Spleen (tissue), 7 donors: Measurements from ENCODE around the gene SAP30.

Source experiments
- CTCF ChIP-seq, 11 experiments: fragments of 200-600 bp in 7 of 11; fragments of 450-650 bp in 4 of 11; sonication (generic) in 4 of 11; IDR thresholded peaks in 8 of 11; conservative IDR thresholded peaks in 3 of 11; 1 replicate in 7 of 11; 2 replicates in 4 of 11; pipeline versions ENCODE4 v1.4.0 to v1.8.0; 2016 to 2021; ENCODE audit warnings: antibody characterized with exemption in 11 of 11, inconsistent platforms in 4 of 11, mild to moderate bottlenecking in 1 of 11
- POLR2A ChIP-seq, 3 donors: fragments of 450-650 bp; IDR thresholded peaks; one replicate each; pipeline ENCODE4 v1.5.1; 2017; ENCODE audit warnings: antibody characterized with exemption in 3 of 3, mild to moderate bottlenecking in 1 of 3
- donor health status: DM: no; HTN: no; CAD: no; lungs with moderate emphysema.
- donor health status: DM: no; HTN: no; CAD: no.
- donor health status: DM: no; HTN: no; CAD: no.

GRCh38 chr4:173398220-173398619 is 27.5 kb downstream of the SAP30 start:
- TF ChIP-seq CTCF (IDR thresholded peaks at IDR 0.05 in 8 of 11, conservative IDR thresholded peaks at IDR 0.05 in 3 of 11) (no peak), POLR2A (IDR thresholded peaks at IDR 0.05) (no peak)
